IPS-18c (cell line): ENCODE data around the gene FCHSD2.
"Not testable (repeated sequence)": the region's sequence is repeated elsewhere in the genome, so short reads cannot be mapped to it uniquely, and the experiment has no call there.

Experiments used
- H3K4me3 ChIP-seq: 2 replicates; pipeline ENCODE4 v1.7.0; 2013; ENCODE audit warnings: low read depth, mild to moderate bottlenecking, low read length, moderate library complexity; ENCODE audit not compliant: insufficient read depth
- H3K9me3 ChIP-seq: one replicate; pipeline ENCODE4 v1.6.1; 2013; ENCODE audit warnings: mild to moderate bottlenecking, low read length, moderate library complexity; ENCODE audit not compliant: control insufficient read depth, insufficient read depth

The FCHSD2 gene

GRCh38 chr11:73139476-73140198 is 2.5 kb downstream of the FCHSD2 start:
- Histone ChIP-seq H3K9me3 (no peaks in the 10 kb centered on the region), H3K4me3 (no peak overlapping the region)

DNA sequence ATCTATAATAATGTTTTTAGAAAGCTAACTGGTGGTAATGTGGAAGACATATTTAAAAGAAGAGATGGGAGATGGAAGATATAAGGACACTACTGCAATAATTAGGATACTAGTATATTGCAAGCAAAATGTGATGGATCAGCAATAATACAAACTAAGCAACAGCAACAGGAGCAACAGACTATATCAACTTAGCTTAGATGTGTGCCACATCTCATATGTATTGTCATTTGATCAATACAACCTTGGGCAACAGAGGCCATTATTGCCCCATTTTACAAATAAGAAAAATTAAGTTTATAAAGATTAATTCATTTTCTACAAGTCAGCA is 4.2 kb downstream of the FCHSD2 start:
- Histone ChIP-seq H3K4me3 (no peak overlapping the region), H3K9me3 (no peaks in the 10 kb centered on the region)

GRCh38 chr11:73137262-73137943 is 4.7 kb downstream of the FCHSD2 start:
- Histone ChIP-seq H3K9me3 (no peaks in the 10 kb centered on the region), H3K4me3 (no peak overlapping the region)

GRCh38 chr11:73136722-73137121 is 5.4 kb downstream of the FCHSD2 start:
- not testable (repeated sequence) for H3K4me3 ChIP-seq

GRCh38 chr11:73135346-73136284 is 6.5 kb downstream of the FCHSD2 start:
- Histone ChIP-seq H3K9me3 (no peaks in the 10 kb centered on the region), H3K4me3 (no peak overlapping the region)

More at GRCh38 chr11:73136722-73137121, 5.4 kb downstream of the FCHSD2 start:
- not testable (repeated sequence) for H3K9me3 ChIP-seq

DNA sequence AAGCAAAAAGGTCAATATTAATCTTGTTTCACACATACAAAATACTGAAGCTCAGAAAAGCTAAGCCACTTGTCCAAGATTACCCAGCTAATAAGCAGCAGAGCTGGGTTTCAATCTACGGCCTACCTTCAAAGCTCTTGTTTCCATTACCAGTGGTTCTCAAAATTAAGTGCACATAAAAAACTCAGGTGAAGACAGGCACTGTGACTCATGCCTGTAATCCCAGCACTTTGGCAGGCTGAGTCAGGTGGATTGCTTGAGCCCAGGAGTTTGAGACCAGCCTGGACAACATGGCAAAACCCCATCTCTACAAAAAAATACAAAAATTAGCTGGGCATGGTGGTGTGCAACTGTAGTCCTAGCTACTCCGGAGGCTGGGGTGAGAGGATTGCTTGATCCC is 9.8 kb downstream of the FCHSD2 start:
- not testable (repeated sequence) for H3K4me3 ChIP-seq, H3K9me3 ChIP-seq

GRCh38 chr11:73130181-73130580 is 11.9 kb downstream of the FCHSD2 start:
- Histone ChIP-seq H3K4me3 (no peak overlapping the region), H3K9me3 (no peaks in the 10 kb centered on the region)

- Histone ChIP-seq H3K4me3 (no peak overlapping the region), H3K9me3 (no peaks in the 10 kb centered on the region)
Observed at GRCh38 chr11:73129198-73129597, 12.9 kb downstream of the FCHSD2 start.

- Histone ChIP-seq H3K9me3 (no peaks in the 10 kb centered on the region), H3K4me3 (no peak overlapping the region)
Observed at GRCh38 chr11:73126804-73127480, 15.2 kb downstream of the FCHSD2 start.

- no peak overlapping the region for H3K4me3 ChIP-seq
Observed at GRCh38 chr11:73124800-73125199, 17.3 kb downstream of the FCHSD2 start.

GRCh38 chr11:73123892-73124291 is 18.2 kb downstream of the FCHSD2 start:
- not testable (repeated sequence) for H3K4me3 ChIP-seq, H3K9me3 ChIP-seq

More at GRCh38 chr11:73124800-73125199, 17.3 kb downstream of the FCHSD2 start:
- no peaks in the 10 kb centered on the region for H3K9me3 ChIP-seq

DNA sequence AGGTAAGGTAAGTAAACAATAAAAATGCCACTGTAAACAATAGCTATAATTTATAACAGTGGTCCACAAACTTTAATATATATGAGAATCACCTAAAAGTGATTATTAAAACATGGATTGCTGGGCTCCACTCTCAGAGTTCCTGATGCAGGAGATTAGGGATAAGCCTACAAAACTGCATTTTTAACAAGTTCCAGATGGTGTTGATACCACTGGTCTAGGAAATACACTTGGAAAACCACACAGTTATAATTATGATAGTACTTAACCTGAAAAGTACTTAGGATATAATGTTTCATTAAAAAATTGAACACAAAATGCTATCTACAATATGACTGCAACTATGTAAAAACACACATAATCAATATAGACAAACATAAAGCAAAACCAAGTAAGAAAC is 20.4 kb downstream of the FCHSD2 start:
- Histone ChIP-seq H3K9me3 (no peaks in the 10 kb centered on the region), H3K4me3 (no peak overlapping the region)

- H3K9me3 ChIP-seq = peaks cover 2% of the 10 kb centered on the region
- no peak overlapping the region for H3K4me3 ChIP-seq
Observed at GRCh38 chr11:73117071-73117470, 25.0 kb downstream of the FCHSD2 start.

- peaks cover 2% of the 10 kb centered on the region for H3K9me3 ChIP-seq
- H3K4me3 ChIP-seq = no peak overlapping the region
Observed at GRCh38 chr11:73116636-73117035, 25.5 kb downstream of the FCHSD2 start.

DNA sequence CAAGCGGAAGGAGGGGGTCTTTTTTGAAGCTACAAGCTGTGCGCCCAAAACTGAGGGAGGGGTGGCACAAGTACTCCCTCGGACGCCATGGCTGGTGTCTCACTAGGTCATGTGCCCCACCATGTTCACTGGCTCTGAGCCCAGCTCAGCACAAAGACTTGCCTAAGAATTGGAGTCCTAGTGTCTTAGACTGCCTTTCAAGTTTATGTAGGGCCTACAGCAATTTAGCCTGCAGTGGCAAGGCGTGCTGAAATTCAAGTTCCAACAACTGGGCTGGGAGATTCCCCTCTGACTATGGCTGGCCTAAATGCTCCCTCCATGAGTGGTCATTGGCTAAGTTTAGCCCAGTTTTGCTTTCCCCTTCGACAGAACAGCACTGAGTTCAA is 27.3 kb downstream of the FCHSD2 start:
- H3K4me3 ChIP-seq = no peak overlapping the region
- peaks cover 2% of the 10 kb centered on the region for H3K9me3 ChIP-seq

DNA sequence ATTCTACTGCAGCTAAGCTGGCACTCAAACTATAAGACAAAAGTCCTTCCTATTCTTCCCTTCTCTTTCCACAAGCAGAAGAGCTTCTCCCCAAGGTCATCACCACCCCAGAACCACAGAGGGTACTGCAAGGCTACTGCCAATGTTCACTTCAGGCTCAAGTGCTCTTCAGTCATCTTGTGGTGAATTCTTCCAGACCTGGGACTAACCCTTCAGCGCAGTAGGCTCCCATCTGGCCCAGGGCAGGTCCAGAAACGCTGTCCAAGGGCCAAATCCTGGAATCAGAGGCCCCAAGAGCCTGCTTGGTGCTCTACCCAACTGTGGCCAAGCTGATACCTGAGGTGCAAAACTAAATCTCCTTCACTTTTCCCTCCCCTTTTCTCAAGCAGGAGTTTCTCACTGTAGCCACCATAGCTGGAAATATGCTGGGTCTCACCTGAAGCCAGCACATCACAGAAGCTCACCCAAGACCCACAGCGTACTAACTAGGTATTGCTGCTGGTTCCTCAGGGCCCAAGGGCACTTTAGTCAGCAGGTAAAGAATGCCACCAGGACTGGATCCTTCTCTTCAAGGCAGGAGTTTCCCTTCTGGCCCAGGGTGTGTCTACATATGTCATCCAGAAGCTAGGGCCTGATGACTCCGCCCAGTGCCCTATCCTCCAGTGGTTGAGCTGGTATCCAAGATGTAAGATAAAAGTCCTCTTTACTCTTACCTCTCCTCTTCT is 27.8 kb downstream of the FCHSD2 start:
- Histone ChIP-seq H3K4me3 (no peak overlapping the region), H3K9me3 (peaks cover 2% of the 10 kb centered on the region)

DNA sequence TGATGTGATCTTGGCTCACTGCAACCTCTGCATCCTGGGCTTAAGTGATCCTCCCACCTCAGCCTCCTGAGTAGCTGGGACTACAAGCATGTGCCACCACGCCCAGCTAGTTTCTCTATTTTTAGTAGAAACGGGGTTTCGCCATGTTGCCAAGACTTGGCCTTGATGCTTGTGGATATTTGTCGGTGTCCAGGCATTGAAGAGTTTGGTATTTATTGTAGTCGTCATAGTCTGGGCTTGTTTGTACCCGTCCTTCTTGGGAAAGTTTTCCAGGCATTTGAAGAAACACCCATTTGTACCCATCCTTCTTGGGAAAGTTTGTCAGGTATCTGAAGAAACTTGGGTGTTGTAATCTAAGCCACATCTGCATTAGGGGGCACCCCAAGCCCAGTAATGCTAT is 28.7 kb downstream of the FCHSD2 start:
- no peak overlapping the region for H3K4me3 ChIP-seq

More for the DNA sequence above, 28.7 kb downstream of the FCHSD2 start:
- H3K9me3 ChIP-seq = peaks cover 2% of the 10 kb centered on the region
